BJ (cell line): Measurements from ENCODE around the gene UNC119B. TPM values are rescaled to one million over a fixed set of nuclear protein-coding genes. Genes with fewer than 3 reads are reported as not detected.

Experiments used
- CTCF ChIA-PET: fragments of 350-600 bp; formaldehyde crosslinking; extraction: SDS; loops from one replicate; lab custom pipeline; 2021; ENCODE audit warnings: antibody characterized with exemption, inconsistent platforms; lab: Yijun Ruan, JAX
- POLR2A ChIA-PET: fragments of 300-600 bp; sonication (Branson Sonifier 250); formaldehyde crosslinking; extraction: SDS; loops from one replicate; lab custom pipeline; 2021; ENCODE audit warnings: antibody characterized with exemption; lab: Charles Lee
- DNase-seq: peaks from one replicate; pipeline ENCODE4 v3.0.0-alpha.2; 2011; ENCODE audit warnings: low read depth
- H3K27me3 ChIP-seq: 2 replicates; pipeline ENCODE4 v1.6.0; 2011; ENCODE audit warnings: low read length; ENCODE audit not compliant: control insufficient read depth, insufficient read depth
- H3K36me3 ChIP-seq: 2 replicates; pipeline ENCODE4 v1.5.1; 2011; ENCODE audit warnings: low read length; ENCODE audit not compliant: control insufficient read depth, insufficient read depth
- H3K4me3 ChIP-seq: 2 replicates; pipeline ENCODE4 v1.5.1; 2011; ENCODE audit warnings: low read depth, mild to moderate bottlenecking, control low read depth, low read length
- polyA plus RNA-seq: library from polyadenylated mRNA; depleted of rRNA; stranded (reverse); fragments of >200 nt; gene quantifications from 2 replicates; pipeline ENCODE4 v1.2.3, GENCODE V29; 2011
- TF ChIP-seq, protein P1 (sequence below): IDR thresholded peaks from 2 replicates; pipeline ENCODE4 v1.5.1; 2011; ENCODE audit warnings: low read depth, mild to moderate bottlenecking, control low read depth, inconsistent platforms, low read length, moderate library complexity; ENCODE audit not compliant: insufficient read depth

The UNC119B gene
- polyA plus RNA-seq, 1 experiment = 32.0 TPM

DNA sequence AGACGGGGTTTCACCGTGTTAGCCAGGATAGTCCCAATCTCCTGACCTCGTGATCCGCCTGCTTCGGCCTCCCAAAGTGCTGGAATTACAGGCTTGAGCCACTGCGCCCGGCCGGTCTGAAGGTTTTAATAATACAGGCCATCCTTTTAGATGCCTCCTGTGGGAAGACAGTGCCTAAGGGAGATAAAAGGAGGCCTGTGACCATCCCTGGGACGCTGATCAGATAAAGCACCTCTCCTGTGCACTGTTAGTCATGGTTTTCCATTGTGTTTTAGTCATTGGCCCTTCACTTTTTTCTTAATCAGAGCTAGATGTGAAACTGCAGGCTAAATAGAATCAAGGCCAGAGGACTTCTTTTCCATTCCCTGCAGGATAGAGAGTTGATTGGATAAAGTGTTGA is 7.8 kb downstream of the UNC119B start:
- ChIA-PET POLR2A (no interaction called here), CTCF (no interaction called here)
- TF ChIP-seq, protein P1, sequence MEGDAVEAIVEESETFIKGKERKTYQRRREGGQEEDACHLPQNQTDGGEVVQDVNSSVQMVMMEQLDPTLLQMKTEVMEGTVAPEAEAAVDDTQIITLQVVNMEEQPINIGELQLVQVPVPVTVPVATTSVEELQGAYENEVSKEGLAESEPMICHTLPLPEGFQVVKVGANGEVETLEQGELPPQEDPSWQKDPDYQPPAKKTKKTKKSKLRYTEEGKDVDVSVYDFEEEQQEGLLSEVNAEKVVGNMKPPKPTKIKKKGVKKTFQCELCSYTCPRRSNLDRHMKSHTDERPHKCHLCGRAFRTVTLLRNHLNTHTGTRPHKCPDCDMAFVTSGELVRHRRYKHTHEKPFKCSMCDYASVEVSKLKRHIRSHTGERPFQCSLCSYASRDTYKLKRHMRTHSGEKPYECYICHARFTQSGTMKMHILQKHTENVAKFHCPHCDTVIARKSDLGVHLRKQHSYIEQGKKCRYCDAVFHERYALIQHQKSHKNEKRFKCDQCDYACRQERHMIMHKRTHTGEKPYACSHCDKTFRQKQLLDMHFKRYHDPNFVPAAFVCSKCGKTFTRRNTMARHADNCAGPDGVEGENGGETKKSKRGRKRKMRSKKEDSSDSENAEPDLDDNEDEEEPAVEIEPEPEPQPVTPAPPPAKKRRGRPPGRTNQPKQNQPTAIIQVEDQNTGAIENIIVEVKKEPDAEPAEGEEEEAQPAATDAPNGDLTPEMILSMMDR = no peak
- Histone ChIP-seq H3K27me3 (no peaks in the 10 kb centered on the region), H3K36me3 (peaks cover 31% of the 10 kb centered on the region), H3K4me3 (no peak overlapping the region)
- no peak for DNase-seq

DNA sequence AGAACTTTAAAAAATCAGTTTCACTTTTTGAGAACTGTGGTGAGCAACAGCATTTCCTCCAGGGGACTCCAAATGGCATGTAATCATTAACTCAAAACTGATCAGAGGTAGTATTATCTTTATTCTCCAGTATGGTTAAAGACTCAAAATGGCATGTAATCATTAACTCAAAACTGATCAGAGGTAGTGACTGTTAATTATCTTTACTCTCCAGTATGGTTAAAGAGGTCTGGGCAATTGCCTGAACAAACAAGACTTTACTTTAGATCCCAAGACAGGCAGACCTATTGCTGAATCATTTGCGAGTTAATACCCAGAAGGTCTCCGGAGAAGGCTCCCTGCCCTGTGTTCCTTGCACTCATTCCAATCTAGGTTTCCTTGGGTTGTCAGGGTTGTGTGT is 8.8 kb downstream of the UNC119B start:
- peaks cover 28% of the 10 kb centered on the region for H3K36me3 ChIP-seq
- CTCF ChIA-PET = interaction anchor here (1.0 kb wide), 1 partner anchor 20 kb away, joined by 3 read pairs; no protein-coding TSS in a partner anchor
- H3K27me3 ChIP-seq = no peaks in the 10 kb centered on the region
- TF ChIP-seq, protein P1 = no peak
- POLR2A ChIA-PET = no interaction called here
- no peak for DNase-seq
- no peak overlapping the region for H3K4me3 ChIP-seq

DNA sequence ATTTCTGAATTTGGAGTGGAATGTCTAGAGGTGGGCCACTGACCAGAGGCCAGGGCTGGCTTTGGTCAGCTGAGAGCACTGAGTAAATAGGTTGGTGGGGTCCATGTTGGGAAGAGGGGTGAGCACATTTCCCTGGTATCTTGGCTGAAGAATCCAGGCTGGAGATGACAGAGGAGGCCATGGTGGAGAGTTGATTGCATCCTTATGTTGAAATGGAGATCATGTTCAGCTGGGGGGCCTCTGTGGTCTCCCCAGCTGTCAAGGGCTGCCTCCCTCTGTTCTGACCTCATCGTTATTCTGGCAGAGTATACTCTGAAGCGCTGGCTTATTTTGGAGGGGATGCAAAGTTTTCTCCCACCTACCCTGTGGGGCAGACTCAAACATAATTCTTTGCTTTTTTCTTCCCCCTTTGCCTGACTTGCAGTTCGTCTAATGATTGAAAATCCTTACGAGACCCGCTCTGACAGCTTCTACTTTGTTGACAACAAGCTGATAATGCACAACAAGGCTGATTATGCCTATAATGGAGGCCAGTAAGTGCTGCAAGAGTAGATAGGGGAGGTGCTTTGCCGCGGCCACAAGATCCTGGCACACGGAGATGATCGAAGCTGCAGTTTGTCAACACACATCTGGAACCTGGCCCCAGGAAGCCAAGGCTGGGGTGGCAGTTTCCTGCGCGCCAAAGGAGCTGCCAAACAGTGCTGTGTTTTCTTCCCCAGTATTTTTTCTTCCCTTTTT is 9.4 kb downstream of the UNC119B start:
- no peak overlapping the region for H3K4me3 ChIP-seq
- no peak for DNase-seq
- H3K27me3 ChIP-seq = no peaks in the 10 kb centered on the region
- CTCF ChIA-PET = interaction anchor here (0.7 to 2.7 kb wide), 8 partner anchors 10 to 136 kb away, joined by 3 to 11 read pairs (median 3); no protein-coding TSS in a partner anchor
- POLR2A ChIA-PET = no interaction called here
- TF ChIP-seq, protein P1 = no peak
- peaks cover 28% of the 10 kb centered on the region for H3K36me3 ChIP-seq

DNA sequence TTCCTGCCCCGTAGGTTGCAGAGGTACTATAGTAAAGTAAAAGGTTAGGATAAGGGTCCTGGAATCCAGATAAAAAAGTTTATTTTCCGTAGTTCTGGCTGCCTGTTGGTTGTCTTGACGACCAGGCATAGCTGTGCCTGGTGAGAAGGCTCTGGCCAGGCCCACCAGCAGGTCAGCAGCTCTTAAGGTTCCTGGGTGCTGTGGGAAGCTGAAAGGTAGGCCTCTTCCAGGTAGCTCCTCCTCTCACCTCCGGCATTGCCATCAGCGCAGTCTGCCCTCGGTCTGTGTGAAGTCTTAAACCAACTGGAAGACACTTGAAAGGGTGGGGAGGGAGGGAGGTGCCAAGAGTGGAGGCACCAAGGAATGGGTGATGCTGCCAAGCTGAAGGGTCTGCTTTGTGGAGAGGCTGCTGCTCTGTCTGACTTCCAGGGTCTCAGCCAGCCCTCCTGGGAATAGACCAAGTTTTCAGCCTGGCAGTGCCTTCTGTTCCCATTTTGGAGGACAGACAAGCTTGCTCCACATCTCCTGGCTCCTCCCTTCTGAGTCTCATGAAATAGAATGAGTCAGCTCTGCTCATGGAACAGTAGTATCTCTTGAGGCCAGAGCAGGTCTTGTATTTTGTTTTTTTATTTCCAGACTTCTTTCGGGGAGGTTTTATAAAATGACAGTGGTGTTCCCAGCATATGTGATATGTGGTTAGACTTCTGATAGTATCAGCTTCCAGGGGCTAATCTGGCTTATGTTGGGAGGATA is 10.2 kb downstream of the UNC119B start:
- Histone ChIP-seq H3K27me3 (no peaks in the 10 kb centered on the region), H3K36me3 (peaks cover 27% of the 10 kb centered on the region), H3K4me3 (no peak overlapping the region)
- TF ChIP-seq, protein P1 = no peak
- POLR2A ChIA-PET = no interaction called here
- CTCF ChIA-PET = interaction anchor here (0.7 to 2.7 kb wide), 10 partner anchors 11 to 251 kb away, joined by 3 to 11 read pairs (median 3); no protein-coding TSS in a partner anchor
- no peak for DNase-seq
